K562 (cell line): Measurements from ENCODE around the gene DYNLT2.

Source experiments
- ELF4 ChIP-seq: fragments of 450-650 bp; formaldehyde crosslinking; IDR thresholded peaks from 2 replicates; pipeline ENCODE4 v1.4.0; 2022; ENCODE audit warnings: missing genetic modification characterization
- MLX ChIP-seq, 2 experiments: fragments of 450-650 bp in 1 of 2; sonication (generic) in 1 of 2; formaldehyde crosslinking; conservative IDR thresholded peaks; 2 replicates each; pipeline versions ENCODE4 v1.4.0 to v1.8.1; 2020 to 2022; ENCODE audit warnings: mild to moderate bottlenecking in 1 of 2, missing genetic modification reagents in 1 of 2
- SAFB2 ChIP-seq: fragments of 200-400 bp; formaldehyde crosslinking; IDR thresholded peaks from 2 replicates; pipeline ENCODE4 v1.6.1; 2018; ENCODE audit warnings: borderline replicate concordance, low read length, low read depth, moderate library complexity; ENCODE audit not compliant: severe bottlenecking
- SMARCA5 ChIP-seq: fragments of 450-650 bp; IDR thresholded peaks from 2 replicates; pipeline ENCODE4 v1.6.1; 2016
- SP1 ChIP-seq: sonication (generic); formaldehyde crosslinking; IDR thresholded peaks from 2 replicates; pipeline ENCODE4 v1.8.1; 2022; ENCODE audit warnings: mild to moderate bottlenecking, missing genetic modification reagents
- U2AF1 ChIP-seq: fragments of 200-400 bp; formaldehyde crosslinking; optimal IDR thresholded peaks from 2 replicates; pipeline ENCODE3; 2017; ENCODE audit warnings: mild to moderate bottlenecking, low read depth, low read length, moderate library complexity

DNA sequence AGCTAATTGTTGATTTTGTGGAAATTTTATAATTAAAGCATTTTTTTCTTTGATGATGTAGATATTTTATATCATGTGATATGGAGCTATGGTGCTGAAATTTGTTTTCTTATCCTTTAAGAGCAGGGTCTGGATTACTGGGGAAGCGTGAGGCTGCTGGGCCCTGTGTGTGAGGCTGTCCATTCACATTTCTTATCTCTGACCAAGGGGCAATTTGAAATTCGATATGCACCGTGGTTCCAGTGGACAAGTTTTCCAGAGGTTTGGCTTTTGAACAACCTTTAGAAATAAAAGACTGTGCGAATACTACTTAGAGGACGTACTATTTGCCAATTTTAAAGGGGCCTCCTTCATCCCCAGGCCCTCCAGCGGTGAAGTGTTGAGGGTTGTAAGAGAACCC, 3.8 kb upstream of the DYNLT2 start:
- TF ChIP-seq U2AF1, result no peak
- no peak for TF ChIP-seq ELF4 (CRISPR knock-in tag)
- TF ChIP-seq SMARCA5, result no peak
- no peak for TF ChIP-seq MLX (CRISPR knock-in tag; conservative IDR thresholded peaks at IDR 0.05)
- TF ChIP-seq SP1, result no peak
- no peak for TF ChIP-seq SAFB2
